Measurements from ENCODE around the gene LENEP. TPM values are rescaled to one million over a fixed set of nuclear protein-coding genes. Genes with fewer than 3 reads are reported as not detected.

Gene LENEP
- total RNA-seq, 1 experiment from 2014 or later: 2.8 TPM

DNA sequence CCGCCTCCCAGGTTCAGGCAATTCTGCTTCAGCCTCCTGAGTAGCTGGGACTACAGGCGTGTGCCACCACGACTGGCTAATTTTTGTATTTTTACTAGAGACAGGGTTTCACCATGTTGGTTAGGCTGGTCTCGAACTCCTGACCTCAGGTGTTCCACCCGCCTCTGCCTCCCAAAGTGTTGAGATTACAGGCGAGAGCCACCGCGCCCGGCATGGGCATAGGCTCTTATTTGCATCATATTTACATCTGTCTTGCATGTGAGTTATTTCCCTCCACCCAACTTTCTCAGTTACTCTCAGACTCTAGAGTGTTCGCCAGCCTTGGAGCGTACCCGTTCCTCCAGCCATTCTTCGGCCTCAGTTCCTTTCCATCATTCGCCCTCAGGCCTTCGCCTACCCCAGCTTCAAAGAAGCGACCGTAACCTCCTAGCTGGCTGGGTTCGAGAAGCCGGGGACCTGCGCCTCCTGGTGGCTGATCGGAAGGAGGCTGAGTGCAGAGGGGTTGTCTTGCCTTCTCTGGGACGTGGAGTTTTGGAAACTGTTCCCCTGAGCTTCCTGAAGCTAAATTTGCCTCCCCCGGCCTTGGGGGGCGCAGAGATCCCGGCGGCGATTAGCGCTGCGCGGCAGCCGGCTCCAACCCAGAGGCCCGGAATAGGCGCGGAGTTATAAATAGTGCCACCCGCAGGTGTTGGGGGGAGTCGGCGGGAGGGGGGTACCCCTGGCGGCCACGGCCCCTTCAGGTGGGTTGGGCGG, 5.6 kb downstream of the LENEP start:
- no peak overlapping the region for H4K91ac ChIP-seq (ENCODE audit: insufficient read length, low read depth, low read length)
- H3T11ph ChIP-seq (ENCODE audit: low read length): no peak overlapping the region
- H2BK12ac ChIP-seq (ENCODE audit: insufficient read length, low read depth, low read length): no peak overlapping the region
- no peaks in the 10 kb centered on the region; the same call in 1 of the 2 replicates for H3K79me2 ChIP-seq (ENCODE audit: insufficient read depth, low read length)
- peak; percentile 89 for DNase-seq
- no peak overlapping the region for H3K56ac ChIP-seq (ENCODE audit: insufficient read length, low read depth, low read length)
- H3K18ac ChIP-seq (ENCODE audit: insufficient read length, low read depth, low read length): no peak overlapping the region
- H3K4ac ChIP-seq (ENCODE audit: low read depth, low read length): no peak overlapping the region
- Mint-ChIP-seq H3K9me3 (peaks cover 0 to 2% of the 10 kb centered on the region in 2 experiments; a peak in 2 of 5 replicates), H3K27ac (peak overlapping the region in 1 of 3 experiments; percentile 92; a peak in 2 of 7 replicates), H3K36me3 (ENCODE audit: insufficient read depth in 1 of 3, low read depth in 3 of 3) (no peaks in the 10 kb centered on the region), H3K27me3 (ENCODE audit: low read depth) (peaks cover 3% of the 10 kb centered on the region), H3K4me3 (peak overlapping the region; percentile 81 to 93), H3K4me1 (peaks cover 12 to 25% of the 10 kb centered on the region in 2 experiments)
- no peaks in the 10 kb centered on the region for H3K27me3 ChIP-seq (ENCODE audit: insufficient read depth, low read length)
- no peak overlapping the region for H4K8ac ChIP-seq (replicated peaks; ENCODE audit: insufficient read length, low read depth, low read length)
- no peak overlapping the region for H2BK15ac ChIP-seq (ENCODE audit: low read depth, low read length)
- H3K4me2 ChIP-seq (ENCODE audit: insufficient read depth, insufficient read length, low read length): peak overlapping the region; percentile 90
- H3K79me1 ChIP-seq (ENCODE audit: insufficient read depth, low read depth, low read length, poor library complexity, severe bottlenecking): no peaks in the 10 kb centered on the region
- H3K4me1 ChIP-seq (ENCODE audit: insufficient read depth, low read length): no peaks in the 10 kb centered on the region
- H2BK20ac ChIP-seq (ENCODE audit: low read depth, low read length, poor library complexity, severe bottlenecking): no peak overlapping the region
- no peaks in the 10 kb centered on the region for H3K9me3 ChIP-seq (ENCODE audit: control insufficient read depth, low read depth, low read length)
- no peak overlapping the region for H3K27ac ChIP-seq (ENCODE audit: insufficient read length, low read depth, low read length)
- H4K5ac ChIP-seq (ENCODE audit: insufficient read length, low read depth, low read length): no peak overlapping the region
- TF ChIP-seq, protein P1, sequence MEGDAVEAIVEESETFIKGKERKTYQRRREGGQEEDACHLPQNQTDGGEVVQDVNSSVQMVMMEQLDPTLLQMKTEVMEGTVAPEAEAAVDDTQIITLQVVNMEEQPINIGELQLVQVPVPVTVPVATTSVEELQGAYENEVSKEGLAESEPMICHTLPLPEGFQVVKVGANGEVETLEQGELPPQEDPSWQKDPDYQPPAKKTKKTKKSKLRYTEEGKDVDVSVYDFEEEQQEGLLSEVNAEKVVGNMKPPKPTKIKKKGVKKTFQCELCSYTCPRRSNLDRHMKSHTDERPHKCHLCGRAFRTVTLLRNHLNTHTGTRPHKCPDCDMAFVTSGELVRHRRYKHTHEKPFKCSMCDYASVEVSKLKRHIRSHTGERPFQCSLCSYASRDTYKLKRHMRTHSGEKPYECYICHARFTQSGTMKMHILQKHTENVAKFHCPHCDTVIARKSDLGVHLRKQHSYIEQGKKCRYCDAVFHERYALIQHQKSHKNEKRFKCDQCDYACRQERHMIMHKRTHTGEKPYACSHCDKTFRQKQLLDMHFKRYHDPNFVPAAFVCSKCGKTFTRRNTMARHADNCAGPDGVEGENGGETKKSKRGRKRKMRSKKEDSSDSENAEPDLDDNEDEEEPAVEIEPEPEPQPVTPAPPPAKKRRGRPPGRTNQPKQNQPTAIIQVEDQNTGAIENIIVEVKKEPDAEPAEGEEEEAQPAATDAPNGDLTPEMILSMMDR (conservative IDR thresholded peaks at IDR 0.05): peak; percentile 90
- no peak overlapping the region for H3K9ac ChIP-seq (ENCODE audit: extremely low read depth, insufficient read length, low read length)
- no peaks in the 10 kb centered on the region for H4K20me1 ChIP-seq (ENCODE audit: control insufficient read depth, insufficient read depth, insufficient read length)
- H2AFZ ChIP-seq (ENCODE audit: low read length): no peak overlapping the region
- no CpG with 5 or more reads among the region's 40 CpGs for WGBS (ENCODE audit: extremely low coverage, insufficient read length, low lambda C conversion rate)
- H3K14ac ChIP-seq (ENCODE audit: insufficient read depth, low read length): no peak overlapping the region
- H2AK5ac ChIP-seq (ENCODE audit: insufficient read length, low read length): no peak overlapping the region
- no peak overlapping the region for H2BK5ac ChIP-seq (ENCODE audit: insufficient read length, low read length)
- H3K23ac ChIP-seq (ENCODE audit: insufficient read length, low read depth, low read length): no peak overlapping the region
- peaks cover 22% of the 10 kb centered on the region for H3K23me2 ChIP-seq (ENCODE audit: insufficient read length, low read depth, low read length, poor library complexity, severe bottlenecking)
- H2BK120ac ChIP-seq (ENCODE audit: low read depth, low read length, poor library complexity, severe bottlenecking): no peak overlapping the region
